GM12891 (cell line): ENCODE data around the gene VWA2.

Source experiments
- DNase-seq: peaks from one replicate; pipeline ENCODE4 v3.0.0; 2011; ENCODE audit warnings: low spot score; ENCODE audit not compliant: insufficient read length
- FAIRE-seq: peaks from 2 replicates; lab custom pipeline; 2011; peaks lifted over from hg19 to GRCh38; lab: Jason Lieb, UNC
- PAX5 ChIP-seq: IDR thresholded peaks from 2 replicates; pipeline ENCODE4 v1.6.1; 2011; ENCODE audit warnings: low read length, moderate library complexity, mild to moderate bottlenecking; ENCODE audit not compliant: insufficient read depth, severe bottlenecking
- POLR2A ChIP-seq: IDR thresholded peaks from 2 replicates; pipeline ENCODE4 v1.6.1; 2011; ENCODE audit warnings: low read depth, low read length, control low read depth
- POLR2AphosphoS5 ChIP-seq: IDR thresholded peaks from 2 replicates; pipeline ENCODE4 v1.6.1; 2011; ENCODE audit warnings: low read depth, low read length, control low read depth
- POU2F2 ChIP-seq: IDR thresholded peaks from 2 replicates; pipeline ENCODE4 v1.6.1; 2011; ENCODE audit warnings: low read depth, mild to moderate bottlenecking, control low read depth, low read length, moderate library complexity
- SPI1 ChIP-seq: IDR thresholded peaks from 2 replicates; pipeline ENCODE4 v1.6.1; 2011; ENCODE audit warnings: low read depth, low read length, control low read depth
- TAF1 ChIP-seq: IDR thresholded peaks from 2 replicates; pipeline ENCODE4 v1.6.1; 2011; ENCODE audit warnings: low read depth, low read length, control low read depth

Gene VWA2

GRCh38 chr10:114244126-114244525 is 5.1 kb downstream of the VWA2 start:
- no peak for DNase-seq
- no peak for FAIRE-seq
- TF ChIP-seq POLR2A (no peak), TAF1 (no peak), POU2F2 (no peak), PAX5 (no peak), POLR2AphosphoS5 (no peak), SPI1 (no peak)

GRCh38 chr10:114245121-114245791 is 6.2 kb downstream of the VWA2 start:
- FAIRE-seq = no peak
- no peak for DNase-seq
- no peak for TF ChIP-seq SPI1
- no peak for TF ChIP-seq POLR2AphosphoS5
- no peak for TF ChIP-seq POLR2A
- TF ChIP-seq TAF1 = no peak
- no peak for TF ChIP-seq PAX5
- no peak for TF ChIP-seq POU2F2

GRCh38 chr10:114246679-114247305 is 7.7 kb downstream of the VWA2 start:
- DNase-seq (no peak), FAIRE-seq (no peak)
- TF ChIP-seq POU2F2 (no peak), POLR2A (no peak), SPI1 (no peak), TAF1 (no peak), POLR2AphosphoS5 (no peak), PAX5 (no peak)

GRCh38 chr10:114250236-114250635 is 11.2 kb downstream of the VWA2 start:
- TF ChIP-seq POLR2AphosphoS5 (no peak), TAF1 (no peak), POLR2A (no peak), SPI1 (no peak), POU2F2 (no peak), PAX5 (no peak)
- DNase-seq = no peak

GRCh38 chr10:114250716-114251115 is 11.7 kb downstream of the VWA2 start:
- no peak for FAIRE-seq
- DNase-seq = no peak
- TF ChIP-seq POLR2AphosphoS5 (no peak), SPI1 (no peak), PAX5 (no peak), TAF1 (no peak), POLR2A (no peak), POU2F2 (no peak)

More at GRCh38 chr10:114250236-114250635, 11.2 kb downstream of the VWA2 start:
- FAIRE-seq = no peak

GRCh38 chr10:114252092-114252491 is 13.0 kb downstream of the VWA2 start:
- no peak for FAIRE-seq
- DNase-seq = no peak
- TF ChIP-seq POLR2AphosphoS5 (no peak), POLR2A (no peak), POU2F2 (no peak)

- TF ChIP-seq POLR2AphosphoS5 (no peak), POLR2A (no peak), TAF1 (no peak), POU2F2 (no peak), PAX5 (no peak), SPI1 (no peak)
- DNase-seq = no peak
- FAIRE-seq = no peak
Measured at GRCh38 chr10:114252883-114253282, 13.8 kb downstream of the VWA2 start.

GRCh38 chr10:114255227-114255626 is 16.2 kb downstream of the VWA2 start:
- no peak for TF ChIP-seq PAX5
- TF ChIP-seq POLR2A = no peak
- TF ChIP-seq SPI1 = no peak
- no peak for TF ChIP-seq TAF1
- no peak for TF ChIP-seq POLR2AphosphoS5
- DNase-seq (no peak), FAIRE-seq (no peak)

- no peak for DNase-seq
- FAIRE-seq = no peak
- no peak for TF ChIP-seq POLR2A
- no peak for TF ChIP-seq POLR2AphosphoS5
- TF ChIP-seq SPI1 = no peak
- no peak for TF ChIP-seq TAF1
- no peak for TF ChIP-seq POU2F2
- no peak for TF ChIP-seq PAX5
Measured at GRCh38 chr10:114256008-114256765, 17.1 kb downstream of the VWA2 start.

GRCh38 chr10:114256822-114257221 is 17.8 kb downstream of the VWA2 start:
- DNase-seq (no peak), FAIRE-seq (no peak)
- no peak for TF ChIP-seq POLR2AphosphoS5
- TF ChIP-seq TAF1 = no peak
- no peak for TF ChIP-seq POU2F2
- TF ChIP-seq SPI1 = no peak
- TF ChIP-seq PAX5 = no peak
- no peak for TF ChIP-seq POLR2A
